COLO668 (cell line): ENCODE results near the gene PRR33.
"Not testable (repeated sequence)": the region's sequence is repeated elsewhere in the genome, so short reads cannot be mapped to it uniquely, and the experiment has no call there.

Source experiments
- DNase-seq: peaks from one replicate; lab custom pipeline; 2025; ENCODE audit not compliant: unreplicated experiment; lab: John Stamatoyannopoulos, UW

The PRR33 gene

GRCh38 chr11:1877211-1878136 lies 14.2 kb downstream of the PRR33 start:
- DNase-seq: peak; percentile 44

GRCh38 chr11:1876361-1877063 lies 15.2 kb downstream of the PRR33 start:
- peak; percentile 10 for DNase-seq

- not testable (repeated sequence) for DNase-seq
Observed at GRCh38 chr11:1875851-1876301, 15.8 kb downstream of the PRR33 start.

GRCh38 chr11:1875093-1875850 lies 16.4 kb downstream of the PRR33 start:
- peak; percentile 17 for DNase-seq

- DNase-seq: not testable (repeated sequence)
Observed at GRCh38 chr11:1874441-1875092, 17.1 kb downstream of the PRR33 start.

- not testable (repeated sequence) for DNase-seq
Observed at GRCh38 chr11:1873813-1874150, 17.9 kb downstream of the PRR33 start.

- DNase-seq: no peak
Observed at GRCh38 chr11:1873048-1873812, 18.5 kb downstream of the PRR33 start.

GRCh38 chr11:1872267-1872985 lies 19.3 kb downstream of the PRR33 start:
- no peak for DNase-seq

GRCh38 chr11:1871531-1871930 lies 20.2 kb downstream of the PRR33 start:
- no peak for DNase-seq

GRCh38 chr11:1870721-1871466 lies 20.8 kb downstream of the PRR33 start:
- DNase-seq: no peak

GRCh38 chr11:1870326-1870696 lies 21.4 kb downstream of the PRR33 start:
- DNase-seq: no peak

- DNase-seq: peak; percentile 7
Observed at GRCh38 chr11:1869427-1870325, 22.0 kb downstream of the PRR33 start.

- DNase-seq: no peak
Observed at GRCh38 chr11:1868636-1869291, 22.9 kb downstream of the PRR33 start.

GRCh38 chr11:1868056-1868635 lies 23.5 kb downstream of the PRR33 start:
- DNase-seq: no peak

- DNase-seq: no peak
Observed at GRCh38 chr11:1867381-1867780, 24.3 kb downstream of the PRR33 start.

GRCh38 chr11:1866776-1867175 lies 24.9 kb downstream of the PRR33 start:
- no peak for DNase-seq

GRCh38 chr11:1866226-1866625 lies 25.5 kb downstream of the PRR33 start:
- DNase-seq: no peak
